Measurements from ENCODE around the gene TUSC2. TPM values are rescaled to one million over a fixed set of nuclear protein-coding genes. Genes with fewer than 3 reads are reported as not detected.

TUSC2 gene
- total and polyA plus RNA-seq, 10 of the 15 experiments (the other 5 are each of a cell fraction or from before 2014, with no cell fraction given) = 4.0 to 73.8 (median 34.3) TPM

- peak overlapping the region; percentile 69; the same call in 1 of the 2 replicates for H3K27ac ChIP-seq (ENCODE audit: control insufficient read depth, insufficient read depth)
- H4K20me1 ChIP-seq (ENCODE audit: control insufficient read depth, insufficient read depth) = no peaks in the 10 kb centered on the region
- no peak overlapping the region for H2AFZ ChIP-seq (ENCODE audit: control insufficient read depth, low read depth, low read length)
- H3K9me3 ChIP-seq (replicated peaks; ENCODE audit: control insufficient read depth, insufficient read depth, low read length) = no peaks in the 10 kb centered on the region
- DNase-seq (ENCODE audit: low read depth, low spot score) (no peak), FAIRE-seq (no peak), ATAC-seq (no peak)
- SMC1A ChIA-PET (ENCODE audit: uncharacterized antibody, unreplicated experiment) = interaction anchor here (1.1 to 1.9 kb wide), 3 partner anchors 10 to 28 kb away, joined by 3 to 20 read pairs (median 4); partner anchors contain the start of genes HYAL3 and NAA80
- in situ Hi-C loops (cut with MboI) (no loop called here), intact Hi-C loops (cut with micrococcal nuclease; ENCODE audit: unreplicated experiment) (no loop called here)
- BruUV-seq (replicated peaks) = no TSS peak
- WGBS (ENCODE audit: insufficient coverage, insufficient replicate concordance, low lambda C conversion rate, missing lambda C conversion rate) = 57% methylated on average over 4 of the region's 4 CpGs
- peaks cover 14% of the 10 kb centered on the region for H3K79me2 ChIP-seq (ENCODE audit: control insufficient read depth, insufficient read depth, low read length)
- H3K4me3 ChIP-seq = peak overlapping the region; percentile 90
- peak overlapping the region; percentile 98 for H3K9ac ChIP-seq (ENCODE audit: control insufficient read depth, insufficient read depth, low read length)
- CTCF ChIA-PET = interaction anchor here (1.0 to 2.0 kb wide), 5 partner anchors 9 to 80 kb away, joined by 3 to 12 read pairs (median 5); partner anchors contain the start of genes HYAL3 and NAA80
- H3K27me3 ChIP-seq (replicated peaks in 1 of 2; ENCODE audit: control insufficient read depth in 2 of 2, insufficient read depth in 2 of 2, low read length in 1 of 2) = no peaks in the 10 kb centered on the region
- POLR2A ChIA-PET = interaction anchor here (0.6 to 3.0 kb wide), 4 partner anchors 11 to 47 kb away, joined by 7 to 58 read pairs (median 13); partner anchors contain the start of genes CYB561D2, HYAL3, NAA80 and NPRL2
- H3K4me2 ChIP-seq (ENCODE audit: control insufficient read depth, insufficient read depth) = peak overlapping the region; percentile 93
- peaks cover 5% of the 10 kb centered on the region for H3K4me1 ChIP-seq (ENCODE audit: control insufficient read depth, insufficient read depth, low read length)
- RAD21 ChIA-PET (ENCODE audit: unreplicated experiment) = interaction anchor here (1.4 to 3.4 kb wide), 3 partner anchors 10 to 28 kb away, joined by 3 to 21 read pairs (median 8); partner anchors contain the start of genes HYAL3 and NAA80
- peaks cover 16 to 25% of the 10 kb centered on the region in 2 experiments for H3K36me3 ChIP-seq (ENCODE audit: control insufficient read depth in 2 of 2, insufficient read depth in 2 of 2, low read length in 1 of 2)
- TF ChIP-seq RELA (IDR thresholded peaks at IDR 0.05; ENCODE audit: borderline replicate concordance, partially characterized antibody) = no peak
- no peak for TF ChIP-seq BACH1 (IDR thresholded peaks at IDR 0.05; ENCODE audit: borderline replicate concordance)
- no peak for TF ChIP-seq PRDM15 (CRISPR knock-in tag; IDR thresholded peaks at IDR 0.05)
- TF ChIP-seq NBN (IDR thresholded peaks at IDR 0.05) = no peak
- TF ChIP-seq ZNF207 (IDR thresholded peaks at IDR 0.05; ENCODE audit: borderline replicate concordance) = no peak
- no peak for TF ChIP-seq SMARCA5 (IDR thresholded peaks at IDR 0.05)
- TF ChIP-seq BMI1 (IDR thresholded peaks at IDR 0.05; ENCODE audit: borderline replicate concordance) = no peak
- no peak for TF ChIP-seq NRF1 (conservative IDR thresholded peaks at IDR 0.05; ENCODE audit: low read depth, low read length)
- TF ChIP-seq TCF12 (IDR thresholded peaks at IDR 0.05; ENCODE audit: low read depth, low read length) = no peak
- no peak for TF ChIP-seq EZH2 (IDR thresholded peaks at IDR 0.05; ENCODE audit: borderline replicate concordance, control insufficient read depth, low read depth, low read length)
- no peak for TF ChIP-seq TBL1XR1 (IDR thresholded peaks at IDR 0.05; ENCODE audit: low read depth, low read length)
- TF ChIP-seq PBX3 (IDR thresholded peaks at IDR 0.05; ENCODE audit: insufficient replicate concordance, low read depth, low read length) = no peak
- no peak for TF ChIP-seq ZBTB33 (IDR thresholded peaks at IDR 0.05)
- TF ChIP-seq HSF1 (IDR thresholded peaks at IDR 0.05; ENCODE audit: low read depth, low read length) = no peak
- TF ChIP-seq IRF3 (IDR thresholded peaks at IDR 0.05) = no peak
These were observed 894 bp downstream of the TUSC2 start for GRCh38 chr3:50327129-50327528.
